ENCODE results near the gene PMEL.
"Not testable (repeated sequence)": the region's sequence is repeated elsewhere in the genome, so short reads cannot be mapped to it uniquely, and the experiment has no call there.

Gene PMEL

GRCh38 chr12:55995366-55995765 lies 29.5 kb upstream of the PMEL start:
- no peak for TF ChIP-seq CTCF (IDR thresholded peaks at IDR 0.05; ENCODE audit: control insufficient read depth, insufficient read depth, low read depth, low read length, missing control alignments)
- H3K4me3 ChIP-seq (ENCODE audit: control insufficient read depth, low read depth, low read length) = no peak overlapping the region
- DNase-seq (ENCODE audit: low read depth) = no peak

- DNase-seq (ENCODE audit: low read depth) = no peak
- TF ChIP-seq CTCF (IDR thresholded peaks at IDR 0.05; ENCODE audit: control insufficient read depth, insufficient read depth, low read depth, low read length, missing control alignments) = no peak
- no peak overlapping the region for H3K4me3 ChIP-seq (ENCODE audit: control insufficient read depth, low read depth, low read length)
These were observed 27.5 kb upstream of the PMEL start for GRCh38 chr12:55993230-55993853.

- no peak for TF ChIP-seq CTCF (IDR thresholded peaks at IDR 0.05; ENCODE audit: control insufficient read depth, insufficient read depth, low read depth, low read length, missing control alignments)
- DNase-seq (ENCODE audit: low read depth) = no peak
- H3K4me3 ChIP-seq (ENCODE audit: control insufficient read depth, low read depth, low read length) = no peak overlapping the region
These were observed 25.3 kb upstream of the PMEL start for GRCh38 chr12:55991110-55991509.

- not testable (repeated sequence) for DNase-seq (ENCODE audit: low read depth); H3K4me3 ChIP-seq (ENCODE audit: control insufficient read depth, low read depth, low read length)
These were observed 20.1 kb upstream of the PMEL start for GRCh38 chr12:55985976-55986375.

- no peak for DNase-seq (ENCODE audit: low read depth)
- TF ChIP-seq CTCF (IDR thresholded peaks at IDR 0.05; ENCODE audit: control insufficient read depth, insufficient read depth, low read depth, low read length, missing control alignments) = no peak
- H3K4me3 ChIP-seq (ENCODE audit: control insufficient read depth, low read depth, low read length) = no peak overlapping the region
These were observed 19.5 kb upstream of the PMEL start for GRCh38 chr12:55985341-55985740.

- no peak overlapping the region for H3K4me3 ChIP-seq (ENCODE audit: control insufficient read depth, low read depth, low read length)
- TF ChIP-seq CTCF (IDR thresholded peaks at IDR 0.05; ENCODE audit: control insufficient read depth, insufficient read depth, low read depth, low read length, missing control alignments) = no peak
- no peak for DNase-seq (ENCODE audit: low read depth)
These were observed 19.0 kb upstream of the PMEL start for GRCh38 chr12:55984861-55985260.

- no peak for TF ChIP-seq CTCF (IDR thresholded peaks at IDR 0.05; ENCODE audit: control insufficient read depth, insufficient read depth, low read depth, low read length, missing control alignments)
- DNase-seq (ENCODE audit: low read depth) = no peak
- H3K4me3 ChIP-seq (ENCODE audit: control insufficient read depth, low read depth, low read length) = no peak overlapping the region
These were observed 17.5 kb upstream of the PMEL start for GRCh38 chr12:55983232-55983842.

Measured in AG09309 (cell line).